DLD1 (cell line): ENCODE data around the gene ZNF487.
"Not testable (repeated sequence)": the region's sequence is repeated elsewhere in the genome, so short reads cannot be mapped to it uniquely, and the experiment has no call there.

ENCODE experiments used
- in situ Hi-C: cut with HindIII; loops from 2 replicates; pipeline ENCODE4 v1.10.0; 2017; ENCODE audit warnings: low sequenced_read_pairs

ZNF487 gene

GRCh38 chr10:43436291-43437140 lies at the start of gene ZNF487:
ZNF487 (plus strand) TSS chr10:43437111; CDS start chr10:43475814, 38,703 bp downstream.
- in situ Hi-C loops = no loop called here

- in situ Hi-C loops = no loop called here
Observed at GRCh38 chr10:43387678-43388032, 49.3 kb upstream of the ZNF487 start.

- in situ Hi-C loops = no loop called here
Observed at GRCh38 chr10:43389867-43390266, 47.0 kb upstream of the ZNF487 start.

- in situ Hi-C loops = no loop called here
Observed at GRCh38 chr10:43390333-43390732, 46.6 kb upstream of the ZNF487 start.

- in situ Hi-C loops = no loop called here
Observed at GRCh38 chr10:43390759-43391158, 46.2 kb upstream of the ZNF487 start.

- in situ Hi-C loops = no loop called here
Observed at GRCh38 chr10:43391496-43391895, 45.4 kb upstream of the ZNF487 start.

- in situ Hi-C loops = no loop called here
Observed at GRCh38 chr10:43392748-43393147, 44.2 kb upstream of the ZNF487 start.

GRCh38 chr10:43393186-43393585 lies 43.7 kb upstream of the ZNF487 start:
- in situ Hi-C loops = not testable (repeated sequence)

- in situ Hi-C loops = no loop called here
Observed at GRCh38 chr10:43393606-43394360, 43.1 kb upstream of the ZNF487 start.

GRCh38 chr10:43394868-43395267 lies 42.0 kb upstream of the ZNF487 start:
- in situ Hi-C loops = no loop called here

GRCh38 chr10:43395571-43396060 lies 41.3 kb upstream of the ZNF487 start:
- in situ Hi-C loops = no loop called here

GRCh38 chr10:43396061-43396927 lies 40.6 kb upstream of the ZNF487 start:
- in situ Hi-C loops = no loop called here

GRCh38 chr10:43396928-43397624 lies 39.8 kb upstream of the ZNF487 start:
- in situ Hi-C loops = no loop called here

- in situ Hi-C loops = no loop called here
Observed at GRCh38 chr10:43398939-43399319, 38.0 kb upstream of the ZNF487 start.

- in situ Hi-C loops = no loop called here
Observed at GRCh38 chr10:43399320-43400310, 37.3 kb upstream of the ZNF487 start.

- in situ Hi-C loops = no loop called here
Observed at GRCh38 chr10:43401627-43402026, 35.3 kb upstream of the ZNF487 start.

GRCh38 chr10:43402176-43402575 lies 34.7 kb upstream of the ZNF487 start:
- in situ Hi-C loops = no loop called here

GRCh38 chr10:43402880-43403452 lies 33.9 kb upstream of the ZNF487 start:
- in situ Hi-C loops = no loop called here
